ENCODE data around the gene SH3RF2. TPM values are rescaled to one million over a fixed set of nuclear protein-coding genes. Genes with fewer than 3 reads are reported as not detected.

Gene SH3RF2
- total RNA-seq, 2 donors from 2014 or later = 41.2 to 272 TPM

- no peaks in the 10 kb centered on the region for H3K4me1 ChIP-seq
- no peak overlapping the region for H3K4me3 ChIP-seq
- no peaks in the 10 kb centered on the region for H3K9me3 ChIP-seq
- H3K27ac ChIP-seq = no peak overlapping the region
- no peak for TF ChIP-seq CTCF (IDR thresholded peaks at IDR 0.05)
- DNase-seq (ENCODE audit: low spot score) = no peak
- H3K36me3 ChIP-seq = no peaks in the 10 kb centered on the region
- H3K27me3 ChIP-seq = no peaks in the 10 kb centered on the region
These were observed 30.9 kb downstream of the SH3RF2 start for GRCh38 chr5:145967296-145967695.

GRCh38 chr5:145968970-145969713 lies 32.8 kb downstream of the SH3RF2 start:
- no peaks in the 10 kb centered on the region for H3K36me3 ChIP-seq
- TF ChIP-seq CTCF (IDR thresholded peaks at IDR 0.05) = no peak
- H3K4me1 ChIP-seq = no peaks in the 10 kb centered on the region
- DNase-seq (ENCODE audit: low spot score) = no peak
- no peaks in the 10 kb centered on the region for H3K9me3 ChIP-seq
- no peaks in the 10 kb centered on the region for H3K27me3 ChIP-seq
- no peak overlapping the region for H3K4me3 ChIP-seq
- H3K27ac ChIP-seq = no peak overlapping the region

- Histone ChIP-seq H3K4me1 (no peaks in the 10 kb centered on the region), H3K4me3 (no peak overlapping the region), H3K27me3 (no peaks in the 10 kb centered on the region), H3K36me3 (no peaks in the 10 kb centered on the region), H3K27ac (no peak overlapping the region), H3K9me3 (no peaks in the 10 kb centered on the region)
- DNase-seq (ENCODE audit: low spot score) = no peak
- TF ChIP-seq CTCF (IDR thresholded peaks at IDR 0.05) = no peak
These were observed 33.3 kb downstream of the SH3RF2 start for GRCh38 chr5:145969714-145970092.

GRCh38 chr5:145971108-145971507 lies 34.7 kb downstream of the SH3RF2 start:
- Histone ChIP-seq H3K9me3 (no peaks in the 10 kb centered on the region), H3K4me1 (peaks cover 0 to 11% of the 10 kb centered on the region in 2 donors), H3K27ac (no peak overlapping the region), H3K27me3 (no peaks in the 10 kb centered on the region), H3K4me3 (no peak overlapping the region), H3K36me3 (no peaks in the 10 kb centered on the region)
- TF ChIP-seq CTCF (IDR thresholded peaks at IDR 0.05) = no peak
- no peak for DNase-seq (ENCODE audit: low spot score)

GRCh38 chr5:145971701-145972100 lies 35.3 kb downstream of the SH3RF2 start:
- Histone ChIP-seq H3K4me1 (peaks cover 0 to 12% of the 10 kb centered on the region in 2 donors), H3K27me3 (no peaks in the 10 kb centered on the region), H3K4me3 (no peak overlapping the region), H3K36me3 (no peaks in the 10 kb centered on the region), H3K9me3 (no peaks in the 10 kb centered on the region), H3K27ac (no peak overlapping the region)
- DNase-seq (ENCODE audit: low spot score) = no peak
- no peak for TF ChIP-seq CTCF (IDR thresholded peaks at IDR 0.05)

GRCh38 chr5:145975001-145975360 lies 38.6 kb downstream of the SH3RF2 start:
- DNase-seq (ENCODE audit: low spot score) = no peak
- H3K27ac ChIP-seq = peak overlapping the region in 1 of 2 donors; percentile 47

More at GRCh38 chr5:145975001-145975360, 38.6 kb downstream of the SH3RF2 start:
- Histone ChIP-seq H3K4me1 (peaks cover 0 to 36% of the 10 kb centered on the region in 2 donors), H3K36me3 (no peaks in the 10 kb centered on the region), H3K4me3 (no peak overlapping the region), H3K27me3 (no peaks in the 10 kb centered on the region), H3K9me3 (no peaks in the 10 kb centered on the region)
- no peak for TF ChIP-seq CTCF (IDR thresholded peaks at IDR 0.05)

Measured in right atrium auricular region (tissue), 2 donors.